Activated CD4-positive, alpha-beta T cell treated with anti-CD3 and anti-CD28 coated beads for 24 hours (primary cell): ENCODE results near the gene MUL1.

Experiments used
- DNase-seq, 2 donors: peaks; one replicate each; pipeline ENCODE4 v3.0.0-alpha.2; 2020; ENCODE audit warnings: low read depth in 2 of 2

The MUL1 gene

DNA sequence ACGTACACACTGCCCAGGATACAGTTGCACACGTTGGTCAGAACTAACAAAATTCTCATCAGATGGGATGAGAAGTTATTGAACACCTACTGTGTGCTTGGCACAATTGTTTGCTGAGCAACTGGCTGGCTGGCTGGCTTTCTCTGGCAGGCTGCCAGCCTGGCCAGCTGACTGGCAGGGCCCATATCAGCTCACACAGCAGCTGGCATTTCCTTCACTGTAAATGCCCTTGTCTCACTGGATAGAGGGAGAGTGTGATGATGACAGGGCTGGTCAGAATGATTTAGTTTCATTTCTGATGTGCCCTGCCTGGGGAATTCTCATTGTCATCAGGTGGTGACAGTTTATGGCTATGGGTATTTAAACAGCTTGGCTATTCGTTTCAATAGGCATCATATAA, 37.8 kb downstream of the MUL1 start:
- DNase-seq: no peak

DNA sequence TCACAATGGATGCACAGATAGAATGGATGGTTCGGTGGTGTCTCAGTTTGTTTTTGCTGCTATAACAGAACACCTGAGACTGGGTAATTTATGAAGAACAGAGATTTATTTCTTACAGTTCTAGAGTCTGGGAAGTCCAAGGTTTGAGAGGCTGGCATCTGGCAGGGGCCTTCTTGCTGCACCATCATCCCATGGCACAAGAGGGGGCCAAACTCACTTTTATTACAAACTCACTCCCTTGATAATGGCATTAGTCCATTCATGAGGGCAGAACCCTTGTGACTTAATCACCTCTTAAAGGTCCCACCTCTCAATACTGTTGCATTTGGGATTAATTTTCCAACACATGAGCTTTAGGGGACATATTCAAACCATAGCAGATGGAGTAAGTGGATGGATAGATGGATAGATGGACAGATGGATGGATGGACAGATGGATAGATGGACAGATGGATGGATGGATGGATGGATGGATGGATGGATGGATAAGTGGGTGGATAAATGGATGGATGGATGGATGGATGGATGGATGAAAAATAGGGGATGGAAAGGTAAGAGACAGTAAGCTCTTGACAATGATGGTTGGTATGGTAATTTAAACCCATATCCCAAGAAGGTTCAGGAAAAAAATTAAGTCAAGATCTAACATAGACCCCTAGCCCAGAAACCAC, 38.4 kb downstream of the MUL1 start:
- DNase-seq: no peak

DNA sequence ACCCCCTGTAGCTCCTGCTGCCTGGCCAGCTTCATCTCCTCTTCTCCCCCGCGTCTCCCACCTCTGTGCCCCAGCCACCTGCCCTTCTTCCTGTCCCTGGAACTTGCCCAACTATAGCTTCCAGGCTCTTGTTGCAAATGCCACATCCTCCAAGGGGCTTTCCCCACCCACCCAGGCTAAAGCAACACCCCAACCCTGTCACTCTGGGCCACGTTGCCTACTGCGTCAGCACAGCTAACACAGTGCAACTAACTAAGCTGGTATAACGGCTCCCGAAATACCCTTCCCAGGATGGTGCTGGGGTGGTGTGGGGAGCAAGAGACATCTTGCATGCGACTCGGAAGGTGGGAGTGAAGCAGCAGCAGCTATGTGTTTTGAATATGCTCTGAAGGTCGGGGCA, 41.7 kb downstream of the MUL1 start:
- no peak for DNase-seq

DNA sequence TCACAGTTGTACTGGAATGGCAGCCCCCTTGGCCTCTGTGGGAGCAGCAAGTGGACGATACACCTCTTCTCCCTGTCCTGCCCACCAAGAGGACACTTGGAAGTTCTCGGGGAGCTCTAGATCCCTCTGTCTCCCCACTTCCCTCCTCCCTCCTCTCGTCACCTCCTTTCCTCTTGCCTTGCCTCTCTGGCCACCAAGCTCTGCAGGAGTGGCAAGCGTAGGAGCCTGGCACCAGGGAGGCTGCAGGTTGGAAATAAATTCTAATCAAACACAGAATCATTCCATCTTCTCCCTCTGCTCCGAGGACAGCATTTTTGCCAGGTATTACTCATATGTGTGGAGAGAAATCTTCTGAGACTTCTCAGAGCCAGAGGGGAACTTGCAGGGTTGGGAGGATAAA, 42.8 kb downstream of the MUL1 start:
- DNase-seq: no peak

DNA sequence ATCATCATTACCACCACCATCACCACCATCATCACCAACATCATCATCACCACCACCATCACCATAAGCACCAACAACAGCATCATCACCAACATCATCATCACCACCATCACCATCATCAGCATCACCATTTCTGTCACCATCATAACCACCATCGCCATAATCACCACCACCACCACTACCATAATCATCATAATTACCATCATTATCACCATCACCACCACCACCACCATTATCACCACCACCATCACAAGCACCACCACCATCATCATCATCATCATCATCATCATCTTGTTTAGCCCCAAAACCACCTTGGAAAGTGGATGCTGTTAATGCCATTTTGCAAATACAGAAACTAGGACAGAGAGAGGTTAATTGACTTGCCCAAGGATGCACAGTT, 44.4 kb downstream of the MUL1 start:
- DNase-seq: no peak

DNA sequence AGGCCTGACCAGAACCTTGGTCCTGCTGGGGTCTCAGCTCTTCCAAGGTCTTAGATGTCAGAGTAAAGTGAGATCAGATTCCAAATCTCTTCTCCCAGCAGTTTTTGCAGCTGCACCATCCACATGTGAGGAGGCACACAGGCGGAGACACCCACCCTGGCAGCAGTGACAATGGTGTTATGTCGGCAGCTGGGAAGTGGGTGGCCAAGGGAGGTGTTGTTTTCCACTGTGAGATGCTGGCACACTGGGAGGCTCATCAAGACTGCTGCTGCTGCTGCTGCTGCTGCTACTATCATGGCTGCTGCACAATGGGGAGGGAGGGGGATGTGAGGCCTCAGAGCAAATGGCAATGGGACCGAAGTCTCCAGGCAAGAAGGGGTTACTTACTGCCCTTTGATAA, 45.6 kb downstream of the MUL1 start:
- no peak for DNase-seq

DNA sequence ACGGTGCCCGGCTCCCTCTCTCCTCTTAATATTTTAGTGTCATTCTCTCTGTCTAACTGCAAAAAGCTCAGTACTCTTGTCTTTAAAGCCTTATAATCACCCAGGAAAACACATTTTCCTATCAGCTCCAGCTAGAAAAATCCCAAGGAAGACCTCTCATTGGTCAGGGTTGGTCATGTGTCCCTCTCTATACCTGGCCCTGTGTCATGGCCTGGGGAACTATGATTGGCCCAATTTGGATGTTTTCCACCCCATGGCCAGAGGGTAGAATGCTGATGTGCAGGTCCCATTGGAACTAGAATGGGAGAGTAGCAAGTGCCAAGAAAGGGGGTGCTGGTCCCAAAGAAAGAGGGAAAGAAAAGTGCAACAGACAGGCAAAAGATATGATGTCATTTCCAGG, 49.2 kb downstream of the MUL1 start:
- DNase-seq: no peak

DNA sequence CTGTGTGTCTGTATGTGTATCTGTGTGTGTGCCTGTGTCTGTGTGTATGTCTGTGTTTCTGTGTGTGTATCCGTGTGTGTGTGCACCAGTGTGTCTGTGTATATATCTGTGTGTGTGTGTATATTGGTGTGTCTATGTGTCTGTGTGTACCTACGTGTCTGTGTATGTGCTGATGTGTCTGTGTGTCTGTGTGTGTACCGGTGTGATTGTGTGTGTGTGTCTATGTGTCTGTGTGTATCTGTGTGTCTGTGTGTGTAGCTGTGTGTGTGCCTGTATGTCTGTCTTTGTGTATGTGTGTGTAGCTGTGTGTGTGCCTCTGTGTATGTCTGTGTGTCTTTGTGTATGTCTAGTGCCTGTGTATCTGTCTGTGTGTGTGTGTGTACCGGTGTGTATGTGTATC, 53.9 kb downstream of the MUL1 start:
- no peak for DNase-seq

DNA sequence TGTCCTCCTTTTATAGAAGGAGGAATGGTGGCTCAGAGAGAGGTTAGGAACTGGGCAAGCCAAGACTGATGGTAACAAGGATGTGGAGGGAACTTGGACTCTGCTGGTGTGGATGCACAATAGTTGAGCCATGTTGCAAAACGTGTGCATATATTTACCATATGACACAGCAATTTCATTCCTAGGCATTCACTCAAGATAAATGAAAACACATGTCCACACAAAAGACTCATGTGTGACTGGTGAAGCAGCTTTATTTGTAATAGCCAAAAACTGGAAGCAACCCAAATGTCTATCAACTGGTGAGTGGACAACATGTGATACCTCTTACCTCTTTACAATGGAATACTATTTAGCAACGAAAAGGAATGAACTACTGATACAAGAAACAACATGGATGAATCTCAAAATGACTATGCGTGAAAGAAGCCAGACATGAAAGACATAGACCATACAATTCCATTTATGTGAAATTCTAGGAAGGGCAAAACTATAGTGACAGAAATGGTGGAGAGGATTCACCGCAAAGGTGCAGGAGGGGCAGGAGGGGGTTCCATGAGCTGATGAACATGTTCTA, 58.1 kb downstream of the MUL1 start:
- DNase-seq: no peak
